ENCODE results near the gene TSPAN9.

Gene TSPAN9

DNA sequence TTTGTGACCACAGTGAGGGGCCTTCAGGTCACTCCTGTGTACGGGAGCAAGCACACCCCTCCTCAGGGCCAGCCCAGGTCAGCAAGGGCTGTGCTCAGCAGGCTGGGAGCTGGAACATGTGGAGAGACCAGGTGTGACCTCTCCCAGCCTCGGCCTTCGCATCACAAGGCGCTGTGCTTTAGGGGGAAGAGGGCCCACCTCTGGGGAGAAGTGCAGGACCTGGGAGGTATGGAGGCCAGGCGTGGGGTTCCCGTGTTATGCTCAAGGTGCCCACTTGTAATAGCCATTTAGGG lies 219.2 kb downstream of the TSPAN9 start:
- no peak for DNase-seq (ENCODE audit: low read depth)

DNA sequence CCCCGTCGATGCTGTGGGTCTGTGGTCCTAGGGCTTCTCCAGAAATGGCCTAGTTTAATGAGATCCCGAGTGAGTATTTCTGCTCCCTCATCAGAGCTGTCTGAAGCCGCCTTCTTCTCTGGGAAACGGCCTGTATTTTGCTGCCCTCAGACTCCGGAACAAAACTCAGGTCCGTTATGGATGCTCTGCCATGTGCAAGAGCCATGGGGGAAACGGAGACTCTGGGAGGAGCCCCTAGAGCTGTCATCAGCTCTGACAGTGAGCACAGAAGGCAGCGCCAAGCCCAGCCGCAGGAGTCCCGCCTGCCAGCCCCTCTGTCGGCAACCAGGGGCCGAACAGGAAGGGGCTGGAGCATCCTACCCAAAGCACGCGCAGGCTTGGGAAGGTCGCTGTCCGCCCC lies 221.4 kb downstream of the TSPAN9 start:
- no peak for DNase-seq (ENCODE audit: low read depth)

- DNase-seq (ENCODE audit: low read depth), result peak; percentile 68
These were observed 223.0 kb downstream of the TSPAN9 start for GRCh38 chr12:3299929-3300832.

GRCh38 chr12:3300833-3301401 lies 223.7 kb downstream of the TSPAN9 start:
- no peak for DNase-seq (ENCODE audit: low read depth)

GRCh38 chr12:3302401-3303041 lies 225.3 kb downstream of the TSPAN9 start:
- no peak for DNase-seq (ENCODE audit: low read depth)

DNA sequence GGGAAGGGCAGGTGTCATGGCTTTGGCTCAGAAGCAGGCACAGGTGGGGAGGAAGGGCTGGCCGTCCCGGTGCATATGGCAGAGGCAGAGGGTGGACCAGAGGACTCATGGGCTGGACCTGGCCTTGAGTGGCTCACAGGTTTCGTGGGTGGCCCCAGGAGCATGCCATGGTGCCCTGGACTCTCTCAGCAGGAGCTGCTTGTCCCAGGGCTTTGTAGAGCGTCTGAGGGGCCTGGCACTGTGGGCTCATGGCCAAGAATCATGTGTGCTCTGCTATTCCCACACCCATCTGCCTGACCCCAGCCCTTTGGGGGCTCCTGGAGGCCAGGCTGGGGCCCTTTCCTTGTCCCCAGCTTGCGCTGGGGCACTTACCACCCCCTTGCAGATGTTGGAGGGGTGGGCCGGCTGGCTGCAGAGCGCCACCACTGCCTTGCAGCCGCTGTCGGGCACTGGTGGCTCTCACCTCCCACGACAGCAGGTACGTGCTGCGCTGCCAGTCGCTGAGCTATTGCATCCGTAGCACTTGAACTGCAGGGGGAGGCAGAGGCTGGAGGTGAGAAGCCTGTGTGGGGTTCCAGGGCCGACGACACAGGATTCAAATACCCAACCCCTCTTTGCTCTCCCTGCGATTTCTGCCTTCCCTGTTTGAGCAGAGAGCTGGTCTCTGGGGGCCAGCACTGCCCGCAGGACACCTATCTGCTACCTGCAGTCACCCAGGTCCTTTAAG lies 226.4 kb downstream of the TSPAN9 start:
- DNase-seq (ENCODE audit: low read depth), result no peak

GRCh38 chr12:3304436-3305165 lies 227.4 kb downstream of the TSPAN9 start:
- peak; percentile 41 for DNase-seq (ENCODE audit: low read depth)

DNA sequence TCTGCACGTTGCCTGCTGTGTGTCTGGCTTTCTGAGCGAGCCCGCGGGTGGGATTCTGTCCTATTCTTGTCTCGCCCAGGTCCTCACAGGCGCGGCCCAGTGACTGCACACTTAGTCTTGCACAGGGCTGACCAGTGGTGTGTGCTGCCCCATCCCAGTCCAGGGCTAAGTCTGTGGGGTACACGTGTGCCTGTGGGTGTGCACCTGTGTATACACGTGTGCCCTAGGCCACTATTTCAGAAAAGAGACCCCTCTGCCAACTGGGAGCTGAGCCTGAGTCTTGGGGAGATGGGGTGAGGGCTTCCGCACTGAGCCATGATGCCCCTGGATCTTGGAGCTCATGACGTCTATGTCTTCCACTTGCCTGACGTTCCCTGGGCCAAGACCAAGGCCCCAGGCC lies 228.3 kb downstream of the TSPAN9 start:
- DNase-seq (ENCODE audit: low read depth), result no peak

- no peak for DNase-seq (ENCODE audit: low read depth)
These were observed 228.9 kb downstream of the TSPAN9 start for GRCh38 chr12:3305904-3306619.

GRCh38 chr12:3307389-3307788 lies 230.2 kb downstream of the TSPAN9 start:
- no peak for DNase-seq (ENCODE audit: low read depth)

- no peak for DNase-seq (ENCODE audit: low read depth)
These were observed 230.9 kb downstream of the TSPAN9 start for GRCh38 chr12:3308063-3308462.

DNA sequence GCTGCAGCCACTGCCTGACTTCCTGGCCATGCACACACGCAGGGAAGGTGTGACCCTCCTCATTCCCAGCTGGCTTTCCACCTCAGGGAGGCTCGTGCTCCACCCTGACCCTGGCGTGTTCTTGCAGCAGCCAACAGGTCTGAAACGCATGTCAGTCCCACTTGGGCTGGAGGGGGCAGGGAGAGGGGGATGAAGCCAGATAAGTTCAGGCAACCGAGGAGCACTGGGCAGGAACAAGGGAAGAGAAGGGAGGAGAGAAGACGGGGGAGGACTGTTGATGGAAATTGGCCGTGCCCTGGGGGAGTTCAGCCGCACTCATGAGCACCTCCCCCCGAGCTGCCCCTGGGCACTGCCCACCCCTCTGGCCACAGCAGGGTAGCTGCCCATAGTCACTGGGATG lies 231.4 kb downstream of the TSPAN9 start:
- no peak for DNase-seq (ENCODE audit: low read depth)

- DNase-seq (ENCODE audit: low read depth), result no peak
These were observed 232.6 kb downstream of the TSPAN9 start for GRCh38 chr12:3309805-3310204.

DNA sequence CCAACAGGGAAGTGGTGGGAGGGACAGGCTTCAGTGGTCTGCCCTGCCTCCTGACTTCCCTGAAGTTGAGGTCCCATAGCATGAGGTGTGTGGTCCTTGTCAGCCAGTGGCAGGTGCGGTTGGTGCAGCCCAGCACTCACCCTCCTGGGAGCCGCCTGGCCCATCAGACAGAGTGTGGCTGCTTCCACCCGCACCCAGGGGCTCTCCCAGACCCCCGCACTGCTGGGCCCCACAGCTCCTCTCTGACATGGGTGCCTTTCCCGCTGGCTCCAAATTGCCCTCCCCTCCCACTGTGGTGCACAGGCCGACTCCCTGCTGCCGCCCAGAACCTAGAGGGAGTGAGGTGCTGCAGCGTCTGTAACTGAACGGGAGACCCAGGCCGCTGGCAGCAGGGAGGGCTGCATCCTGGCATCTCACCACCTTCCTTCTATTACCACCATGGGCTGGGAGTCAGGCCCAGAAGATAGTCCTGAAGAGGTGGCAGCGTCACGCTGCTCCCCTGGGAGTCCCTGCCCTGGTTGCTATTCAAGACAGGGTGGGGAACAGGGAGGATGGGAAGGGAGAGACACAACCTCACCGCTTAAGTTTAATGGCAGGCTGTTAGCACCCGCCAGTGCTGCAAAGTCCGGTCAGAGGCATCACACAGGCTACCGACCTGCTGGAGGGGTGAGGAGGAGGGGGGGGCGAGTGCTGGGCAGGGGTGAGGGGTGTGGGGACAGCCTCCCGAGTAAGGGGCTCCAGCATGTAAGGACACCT lies 233.3 kb downstream of the TSPAN9 start:
- no peak for DNase-seq (ENCODE audit: low read depth)

DNA sequence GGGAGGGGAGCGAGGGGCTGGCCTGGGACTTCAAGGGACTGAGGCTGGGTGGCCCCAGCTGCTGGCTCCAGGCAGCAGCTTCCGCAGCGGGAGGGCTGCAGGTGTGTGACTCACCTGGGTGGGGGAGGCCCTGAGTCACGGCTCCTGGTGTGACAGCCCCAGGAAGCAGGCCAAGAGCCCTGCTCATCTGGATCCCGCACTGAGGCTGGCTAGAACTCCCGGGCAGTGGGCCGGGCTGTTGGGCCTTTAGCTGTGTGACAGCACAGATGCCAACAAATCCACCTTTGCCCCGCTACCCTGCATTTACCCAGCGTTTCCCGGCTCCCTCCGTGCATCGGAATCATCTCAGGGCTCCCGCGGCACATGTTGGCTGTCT lies 233.8 kb downstream of the TSPAN9 start:
- no peak for DNase-seq (ENCODE audit: low read depth)

DNA sequence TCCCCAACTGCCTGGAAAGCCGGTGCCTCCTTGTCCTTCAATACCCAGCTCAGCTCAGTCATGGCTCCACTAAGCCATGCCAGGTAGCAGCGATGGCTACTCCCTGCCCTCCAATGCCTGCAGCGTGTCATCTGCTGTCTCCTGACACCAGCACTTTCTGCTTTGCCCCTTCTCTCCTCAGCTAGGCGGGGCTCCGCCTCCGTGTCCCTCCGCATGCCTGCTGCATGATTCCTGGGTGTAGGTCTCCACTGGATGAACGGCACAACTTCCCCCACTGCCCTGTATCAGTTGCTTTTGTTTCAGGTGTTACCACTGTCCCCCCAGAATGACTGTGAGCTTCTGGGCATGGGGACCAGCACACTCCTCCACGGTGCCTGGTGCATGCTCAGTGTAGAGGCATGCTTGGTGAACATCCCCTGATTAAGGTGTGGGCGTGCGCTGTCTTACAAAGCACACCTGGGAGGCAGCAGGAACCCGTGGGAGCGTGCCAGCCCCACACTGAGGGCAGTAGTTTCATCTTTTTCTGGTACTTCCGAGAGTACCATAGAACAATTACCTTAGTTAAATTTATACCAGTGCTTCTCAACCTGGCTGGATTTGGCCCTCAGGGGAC lies 234.4 kb downstream of the TSPAN9 start:
- DNase-seq (ENCODE audit: low read depth), result no peak

GRCh38 chr12:3313066-3313465 lies 235.9 kb downstream of the TSPAN9 start:
- DNase-seq (ENCODE audit: low read depth), result peak; percentile 52

DNA sequence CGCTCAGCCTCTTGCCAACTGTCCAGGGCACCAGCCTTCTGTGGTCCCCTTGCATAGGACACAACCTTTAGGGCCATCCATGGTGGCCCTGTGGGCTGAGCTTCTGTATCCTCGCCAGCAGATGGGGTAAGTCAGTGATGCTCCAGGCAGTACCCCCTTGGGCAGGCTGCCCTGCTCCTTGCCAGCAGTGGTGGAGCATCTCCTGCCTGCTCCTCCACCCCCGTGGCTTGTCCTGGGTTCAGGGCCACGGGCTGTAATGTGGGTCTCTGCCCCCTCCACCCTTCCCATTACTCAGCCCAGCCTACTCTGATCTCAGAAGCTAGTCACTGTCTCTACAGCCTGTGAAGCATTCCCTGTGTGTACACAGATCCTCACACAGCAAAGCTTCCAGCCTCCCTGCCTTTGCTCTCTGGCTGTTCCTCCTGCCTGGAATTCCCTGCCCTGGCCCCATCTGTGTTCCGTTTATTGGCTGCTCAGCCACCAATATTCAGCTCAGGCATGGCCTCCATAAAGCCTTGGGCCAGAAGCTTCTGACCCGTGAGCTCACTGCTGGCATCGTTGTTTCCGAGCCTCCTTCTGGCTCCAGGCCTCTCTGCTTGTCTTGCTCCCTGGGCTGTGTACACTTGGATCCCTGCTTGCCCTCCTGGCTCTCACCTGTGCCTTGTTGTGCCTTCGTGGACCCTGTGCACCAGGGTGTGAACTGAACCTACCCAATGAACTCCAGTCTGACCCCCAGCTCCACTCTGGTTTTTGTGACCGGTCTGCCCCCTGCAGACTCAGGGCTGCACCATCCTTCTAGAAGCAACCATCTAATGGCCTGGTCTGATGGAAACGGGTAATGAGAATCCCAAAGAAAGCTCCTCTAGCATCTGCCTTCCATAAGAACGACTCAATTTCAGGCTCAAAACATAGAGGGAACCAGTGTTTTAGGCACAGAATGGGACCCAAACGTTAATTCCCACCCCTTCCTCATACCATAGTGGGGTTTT lies 236.8 kb downstream of the TSPAN9 start:
- DNase-seq (ENCODE audit: low read depth), result no peak

- no peak for DNase-seq (ENCODE audit: low read depth)
These were observed 238.1 kb downstream of the TSPAN9 start for GRCh38 chr12:3315201-3315661.

Data from amniotic epithelial cell (primary cell).